SK-N-MC (cell line): ENCODE data around the gene PTPRC.

Experiments used
- EZH2 ChIP-seq: fragments of 200-600 bp; sonication (generic); IDR thresholded peaks from one replicate; pipeline ENCODE4 v1.6.1; 2017; ENCODE audit warnings: antibody characterized with exemption
- FOXP2 ChIP-seq: optimal IDR thresholded peaks from 2 replicates; pipeline ENCODE3; 2011; ENCODE audit warnings: mild to moderate bottlenecking, moderate library complexity; ENCODE audit not compliant: insufficient read depth; ENCODE audit errors: extremely low read length, control extremely low read depth
- POLR2AphosphoS5 ChIP-seq: IDR thresholded peaks from 2 replicates; pipeline ENCODE4 v1.6.1; 2012; ENCODE audit warnings: mild to moderate bottlenecking, low read depth, low read length, borderline replicate concordance

DNA sequence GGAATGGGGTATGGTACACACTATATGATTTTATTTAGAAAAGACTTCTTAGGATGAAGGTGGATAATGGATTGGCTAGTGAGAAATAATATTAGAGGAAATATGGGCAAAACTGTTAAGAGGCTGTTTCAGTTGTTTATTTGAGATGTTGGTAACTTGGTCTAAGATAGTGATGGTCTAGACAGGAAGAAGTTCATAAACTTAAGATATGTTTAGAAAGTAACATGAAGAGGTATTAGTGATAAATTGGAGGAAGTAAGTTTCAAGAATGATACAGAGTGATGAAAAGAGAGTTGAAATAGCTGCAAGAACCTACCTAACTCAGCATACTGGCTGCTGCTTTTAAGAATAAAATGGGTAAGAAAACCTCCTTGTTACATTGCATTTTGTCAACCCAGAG lies 9.2 kb upstream of the PTPRC start:
- TF ChIP-seq EZH2 = no peak
- TF ChIP-seq FOXP2 = no peak
- no peak for TF ChIP-seq POLR2AphosphoS5
